HCT116 (cell line): ENCODE measurements around the gene PXDN. TPM values are rescaled to one million over a fixed set of nuclear protein-coding genes. Genes with fewer than 3 reads are reported as not detected.

Source experiments
- ATAC-seq: fragments of 200-7000 bp; cut with Tn5 transposase; 2 replicates; pipeline ENCODE4 v1.9.1; 2020; ENCODE audit warnings: mild to moderate bottlenecking, moderate library complexity
- BruUV-seq: library from RNA; stranded (reverse); fragments of 400-500 nt; replicated peaks from 2 replicates; lab custom pipeline; 2021; lab: Mats Ljungman, UMichigan
- CTCF ChIA-PET: fragments of 300-600 bp; sonication (Branson Sonifier 250); formaldehyde crosslinking; loops from one replicate; lab custom pipeline; 2021; ENCODE audit warnings: antibody characterized with exemption; lab: Charles Lee
- POLR2A ChIA-PET: fragments of 300-600, 350-600 bp; sonication (Branson Sonifier 250); formaldehyde crosslinking; loops from one replicate; lab custom pipeline; 2021; ENCODE audit warnings: antibody characterized with exemption; lab: Charles Lee
- RAD21 ChIA-PET, 2 experiments: fragments of 300-600 bp; sonication (Branson Sonifier 250); formaldehyde crosslinking; loops; one replicate each; lab custom pipeline; 2023; ENCODE audit warnings: low total read pairs in 2 of 2; ENCODE audit not compliant: uncharacterized antibody in 2 of 2, unreplicated experiment in 2 of 2, low non-redundant PET in 1 of 2; lab: Charles Lee
- DNase-seq: peaks from one replicate; pipeline ENCODE4 v3.0.0-alpha.2; 2010; ENCODE audit warnings: low read depth, low spot score
- H2AFZ ChIP-seq: fragments of 200-600 bp; shearing (Covaris generic), sonication (generic); 2 replicates; pipeline ENCODE4 v1.6.1; 2017; ENCODE audit warnings: low read depth, mixed run types, mixed read lengths, antibody characterized with exemption, low read length; ENCODE audit not compliant: poor library complexity, severe bottlenecking
- H3K27ac ChIP-seq: 2 replicates; pipeline ENCODE4 v1.5.1; 2012; ENCODE audit warnings: low read depth, low read length
- H3K27me3 ChIP-seq: fragments of 200-600 bp; sonication (generic); 2 replicates; pipeline ENCODE4 v1.6.1; 2016; ENCODE audit warnings: mixed run types, low read length, mixed read lengths; ENCODE audit not compliant: insufficient read depth
- H3K36me3 ChIP-seq, 2 experiments: fragments of 200-500 bp in 1 of 2; fragments of 200-600 bp in 1 of 2; sonication (Bioruptor generic) in 1 of 2; sonication (generic) in 1 of 2; 2 replicates each; pipeline versions ENCODE4 v1.5.1 to v1.6.1; 2014 to 2016; ENCODE audit warnings: low read length in 2 of 2, inconsistent platforms in 1 of 2, mixed read lengths in 1 of 2, mixed run types in 1 of 2; ENCODE audit not compliant: insufficient read depth in 2 of 2, control insufficient read depth in 1 of 2
- H3K4me1 ChIP-seq, 2 experiments: fragments of 200-600 bp in 1 of 2; sonication (generic) in 1 of 2; 2 replicates each; pipeline versions ENCODE4 v1.5.1 to v1.6.1; 2012 to 2017; ENCODE audit warnings: low read length in 2 of 2, inconsistent platforms in 1 of 2, mild to moderate bottlenecking in 1 of 2, mixed read lengths in 1 of 2, mixed run types in 1 of 2, moderate library complexity in 1 of 2; ENCODE audit not compliant: insufficient read depth in 2 of 2, control insufficient read depth in 1 of 2
- H3K4me2 ChIP-seq: fragments of 200-600 bp; sonication (generic); 2 replicates; pipeline ENCODE4 v1.6.1; 2017; ENCODE audit warnings: mixed run types, low read length, mixed read lengths
- H3K4me3 ChIP-seq, 2 experiments: fragments of 200-600 bp in 1 of 2; sonication (generic) in 1 of 2; replicated peaks in 1 of 2; 2 replicates each; pipeline ENCODE4 v1.5.1; 2011 to 2016; ENCODE audit warnings: low read length in 2 of 2, control low read depth in 1 of 2, low read depth in 1 of 2, mild to moderate bottlenecking in 1 of 2, mixed read lengths in 1 of 2, mixed run types in 1 of 2
- H3K79me2 ChIP-seq: fragments of 200-600 bp; sonication (generic); 2 replicates; pipeline ENCODE4 v1.6.1; 2017; ENCODE audit warnings: mild to moderate bottlenecking, mixed run types, low read length, moderate library complexity, mixed read lengths; ENCODE audit not compliant: insufficient read depth
- H3K9ac ChIP-seq: fragments of 200-600 bp; sonication (generic); 2 replicates; pipeline ENCODE4 v1.6.1; 2016; ENCODE audit warnings: low read length, mixed read lengths
- H3K9me2 ChIP-seq: fragments of 200-600 bp; sonication (generic), shearing (Covaris generic); 2 replicates; pipeline ENCODE4 v1.6.1; 2017; ENCODE audit warnings: mixed run types, mild to moderate bottlenecking, moderate library complexity; ENCODE audit not compliant: insufficient read depth
- H3K9me3 ChIP-seq, 2 experiments: fragments of 200-500 bp in 1 of 2; fragments of 200-600 bp in 1 of 2; sonication (Bioruptor generic) in 1 of 2; sonication (generic) in 1 of 2; 2 replicates each; pipeline ENCODE4 v1.6.1; 2014 to 2017; ENCODE audit warnings: low read length in 2 of 2, mixed read lengths in 2 of 2, inconsistent platforms in 1 of 2, low read depth in 1 of 2, mild to moderate bottlenecking in 1 of 2, mixed run types in 1 of 2, moderate library complexity in 1 of 2; ENCODE audit not compliant: control insufficient read depth in 1 of 2, insufficient read depth in 1 of 2
- H4K20me1 ChIP-seq: fragments of 200-600 bp; sonication (generic), shearing (Covaris generic); 2 replicates; pipeline ENCODE4 v1.6.1; 2017; ENCODE audit warnings: mixed run types, mild to moderate bottlenecking, moderate library complexity; ENCODE audit not compliant: insufficient read depth
- CEBPB ChIP-seq: IDR thresholded peaks from 2 replicates; pipeline ENCODE4 v1.6.1; 2012; ENCODE audit warnings: low read depth
- EGR1 ChIP-seq: IDR thresholded peaks from 2 replicates; pipeline ENCODE4 v1.6.1; 2012; ENCODE audit warnings: low read depth
- ELF1 ChIP-seq: IDR thresholded peaks from 2 replicates; pipeline ENCODE4 v1.6.1; 2012; ENCODE audit warnings: low read depth, borderline replicate concordance
- FOSL1 ChIP-seq: IDR thresholded peaks from 2 replicates; pipeline ENCODE4 v1.6.1; 2012; ENCODE audit warnings: low read depth
- JUND ChIP-seq: IDR thresholded peaks from 2 replicates; pipeline ENCODE4 v1.6.1; 2012
- POLR2A ChIP-seq: IDR thresholded peaks from 2 replicates; pipeline ENCODE4 v1.7.0; 2011; ENCODE audit warnings: borderline replicate concordance; ENCODE audit not compliant: insufficient read depth, insufficient read length; ENCODE audit errors: extremely low read depth
- POLR2AphosphoS5 ChIP-seq: IDR thresholded peaks from 2 replicates; pipeline ENCODE4 v1.6.1; 2011; ENCODE audit warnings: mild to moderate bottlenecking, low read depth, low read length, moderate library complexity
- RAD21 ChIP-seq: IDR thresholded peaks from 2 replicates; pipeline ENCODE4 v1.6.1; 2012; ENCODE audit warnings: low read depth, mild to moderate bottlenecking
- SIN3A ChIP-seq: IDR thresholded peaks from 2 replicates; pipeline ENCODE4 v1.6.1; 2012; ENCODE audit warnings: low read depth
- SP1 ChIP-seq: IDR thresholded peaks from 2 replicates; pipeline ENCODE4 v1.6.1; 2012; ENCODE audit warnings: low read depth
- SRF ChIP-seq: IDR thresholded peaks from 2 replicates; pipeline ENCODE4 v1.6.1; 2012; ENCODE audit warnings: low read depth
- TCF7L2 ChIP-seq: IDR thresholded peaks from 2 replicates; pipeline ENCODE4 v1.7.0; 2011; ENCODE audit warnings: borderline replicate concordance, inconsistent platforms; ENCODE audit not compliant: insufficient read depth, insufficient read length; ENCODE audit errors: extremely low read depth
- ZFX ChIP-seq: fragments of 450-650 bp; IDR thresholded peaks from 2 replicates; pipeline ENCODE4 v1.6.1; 2017
- ZNF274 ChIP-seq: fragments of 200-500 bp; sonication (Bioruptor generic); IDR thresholded peaks from 2 replicates; pipeline ENCODE4 v1.6.1; 2014; ENCODE audit warnings: mild to moderate bottlenecking, low read depth, low read length, inconsistent platforms
- intact Hi-C: fragments of 100-400 bp; cut with micrococcal nuclease; formaldehyde crosslinking; loops from 2 replicates; pipeline ENCODE4 v1.10.0; 2022
- total RNA-seq: library from RNA; stranded (reverse); gene quantifications from one replicate; pipeline ENCODE4 v1.2.1, GENCODE V29; 2021; ENCODE audit not compliant: unreplicated experiment
- TF ChIP-seq, protein P1 (sequence below), 3 experiments: fragments of 200-600 bp in 1 of 3; sonication (generic) in 1 of 3; IDR thresholded peaks in 2 of 3; conservative IDR thresholded peaks in 1 of 3; 2 replicates each; pipeline ENCODE4 v1.5.1; 2012 to 2017; ENCODE audit warnings: low read depth in 2 of 3, low read length in 2 of 3, antibody characterized with exemption in 1 of 3, borderline replicate concordance in 1 of 3, control low read depth in 1 of 3, mild to moderate bottlenecking in 1 of 3, mixed read lengths in 1 of 3, mixed run types in 1 of 3, moderate library complexity in 1 of 3; ENCODE audit not compliant: insufficient read depth in 1 of 3
- TF ChIP-seq, protein P2 (sequence below): IDR thresholded peaks from 2 replicates; pipeline ENCODE4 v1.6.1; 2011; ENCODE audit warnings: mild to moderate bottlenecking, low read length, moderate library complexity; ENCODE audit not compliant: insufficient replicate concordance; ENCODE audit errors: extremely low read depth
- TF ChIP-seq, protein P3 (sequence below): IDR thresholded peaks from 2 replicates; pipeline ENCODE4 v1.6.1; 2012; ENCODE audit warnings: low read depth
- TF ChIP-seq, protein P4 (sequence below): IDR thresholded peaks from 2 replicates; pipeline ENCODE4 v1.6.1; 2012

PXDN gene
- total RNA-seq, 1 experiment from 2014 or later: 10.7 TPM

DNA sequence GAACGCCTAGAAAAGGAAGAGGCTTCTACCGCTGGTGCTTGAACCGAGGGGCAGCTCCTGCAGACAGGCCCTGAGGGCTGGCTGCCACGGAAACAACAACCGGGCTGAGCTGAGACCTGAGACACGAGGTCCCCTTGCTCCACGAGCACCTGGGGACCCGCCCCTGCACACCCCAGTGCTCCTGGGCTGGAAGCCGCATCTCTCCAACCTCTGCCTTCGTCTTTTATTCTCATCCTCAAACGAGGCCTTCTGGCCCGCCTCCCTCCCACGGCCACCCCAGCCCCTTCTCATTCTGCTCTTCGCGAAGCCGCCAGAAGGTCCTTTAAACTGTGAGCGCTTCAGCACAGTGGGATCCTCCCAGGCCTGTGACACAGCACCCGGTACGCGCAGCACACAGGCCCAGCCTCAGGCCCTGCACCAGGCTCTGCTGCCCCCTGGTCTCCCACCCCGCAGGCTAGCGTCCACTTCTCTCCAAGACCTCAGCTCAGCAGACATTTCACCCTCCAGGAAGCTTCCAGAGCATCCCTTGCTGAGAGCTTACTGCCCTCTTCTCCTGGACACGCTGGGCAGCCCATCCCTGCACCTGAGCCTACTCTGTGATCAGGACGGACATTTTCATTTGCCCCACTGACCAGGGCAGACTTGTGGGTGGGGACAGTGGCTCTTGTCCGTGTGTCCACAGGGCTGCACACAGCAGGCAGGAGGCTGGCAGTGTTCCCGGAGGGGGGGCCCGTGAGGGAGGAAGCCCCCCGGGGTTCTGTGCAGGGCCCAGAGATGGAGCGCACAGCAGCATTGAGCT is 149.7 kb downstream of the PXDN start:
- Histone ChIP-seq H3K9me2 (no peaks in the 10 kb centered on the region), H3K27ac (no peak overlapping the region), H3K4me1 (peaks cover 11 to 19% of the 10 kb centered on the region in 2 experiments), H3K9me3 (peaks cover 0 to 4% of the 10 kb centered on the region in 2 experiments; a peak in 1 of 4 replicates), H3K79me2 (no peaks in the 10 kb centered on the region), H3K4me3 (no peak overlapping the region), H4K20me1 (no peaks in the 10 kb centered on the region)
- CTCF ChIA-PET: interaction anchor here (2.5 to 3.4 kb wide), 2 partner anchors 156 to 175 kb away, joined by 10 to 21 read pairs; no protein-coding TSS in a partner anchor
- BruUV-seq: no TSS peak
- POLR2A ChIA-PET: no interaction called here
- ATAC-seq: no peak; the same call in 1 of the 2 replicates
- TF ChIP-seq RAD21 (no peak), CEBPB (no peak), ZNF274 (no peak), EGR1 (no peak), FOSL1 (no peak), ELF1 (no peak), TCF7L2 (no peak), POLR2AphosphoS5 (no peak), SP1 (no peak), ZFX (no peak), JUND (no peak), POLR2A (no peak), SIN3A (no peak), SRF (no peak)
- TF ChIP-seq, protein P1, sequence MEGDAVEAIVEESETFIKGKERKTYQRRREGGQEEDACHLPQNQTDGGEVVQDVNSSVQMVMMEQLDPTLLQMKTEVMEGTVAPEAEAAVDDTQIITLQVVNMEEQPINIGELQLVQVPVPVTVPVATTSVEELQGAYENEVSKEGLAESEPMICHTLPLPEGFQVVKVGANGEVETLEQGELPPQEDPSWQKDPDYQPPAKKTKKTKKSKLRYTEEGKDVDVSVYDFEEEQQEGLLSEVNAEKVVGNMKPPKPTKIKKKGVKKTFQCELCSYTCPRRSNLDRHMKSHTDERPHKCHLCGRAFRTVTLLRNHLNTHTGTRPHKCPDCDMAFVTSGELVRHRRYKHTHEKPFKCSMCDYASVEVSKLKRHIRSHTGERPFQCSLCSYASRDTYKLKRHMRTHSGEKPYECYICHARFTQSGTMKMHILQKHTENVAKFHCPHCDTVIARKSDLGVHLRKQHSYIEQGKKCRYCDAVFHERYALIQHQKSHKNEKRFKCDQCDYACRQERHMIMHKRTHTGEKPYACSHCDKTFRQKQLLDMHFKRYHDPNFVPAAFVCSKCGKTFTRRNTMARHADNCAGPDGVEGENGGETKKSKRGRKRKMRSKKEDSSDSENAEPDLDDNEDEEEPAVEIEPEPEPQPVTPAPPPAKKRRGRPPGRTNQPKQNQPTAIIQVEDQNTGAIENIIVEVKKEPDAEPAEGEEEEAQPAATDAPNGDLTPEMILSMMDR (IDR thresholded peaks at IDR 0.05 in 2 of 3, conservative IDR thresholded peaks at IDR 0.05 in 1 of 3; ENCODE audit: borderline replicate concordance in 1 of 3, insufficient read depth in 1 of 3, low read depth in 2 of 3, low read length in 2 of 3): no peak
- TF ChIP-seq, protein P2, sequence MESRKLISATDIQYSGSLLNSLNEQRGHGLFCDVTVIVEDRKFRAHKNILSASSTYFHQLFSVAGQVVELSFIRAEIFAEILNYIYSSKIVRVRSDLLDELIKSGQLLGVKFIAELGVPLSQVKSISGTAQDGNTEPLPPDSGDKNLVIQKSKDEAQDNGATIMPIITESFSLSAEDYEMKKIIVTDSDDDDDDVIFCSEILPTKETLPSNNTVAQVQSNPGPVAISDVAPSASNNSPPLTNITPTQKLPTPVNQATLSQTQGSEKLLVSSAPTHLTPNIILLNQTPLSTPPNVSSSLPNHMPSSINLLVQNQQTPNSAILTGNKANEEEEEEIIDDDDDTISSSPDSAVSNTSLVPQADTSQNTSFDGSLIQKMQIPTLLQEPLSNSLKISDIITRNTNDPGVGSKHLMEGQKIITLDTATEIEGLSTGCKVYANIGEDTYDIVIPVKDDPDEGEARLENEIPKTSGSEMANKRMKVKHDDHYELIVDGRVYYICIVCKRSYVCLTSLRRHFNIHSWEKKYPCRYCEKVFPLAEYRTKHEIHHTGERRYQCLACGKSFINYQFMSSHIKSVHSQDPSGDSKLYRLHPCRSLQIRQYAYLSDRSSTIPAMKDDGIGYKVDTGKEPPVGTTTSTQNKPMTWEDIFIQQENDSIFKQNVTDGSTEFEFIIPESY: no peak
- TF ChIP-seq, protein P3, sequence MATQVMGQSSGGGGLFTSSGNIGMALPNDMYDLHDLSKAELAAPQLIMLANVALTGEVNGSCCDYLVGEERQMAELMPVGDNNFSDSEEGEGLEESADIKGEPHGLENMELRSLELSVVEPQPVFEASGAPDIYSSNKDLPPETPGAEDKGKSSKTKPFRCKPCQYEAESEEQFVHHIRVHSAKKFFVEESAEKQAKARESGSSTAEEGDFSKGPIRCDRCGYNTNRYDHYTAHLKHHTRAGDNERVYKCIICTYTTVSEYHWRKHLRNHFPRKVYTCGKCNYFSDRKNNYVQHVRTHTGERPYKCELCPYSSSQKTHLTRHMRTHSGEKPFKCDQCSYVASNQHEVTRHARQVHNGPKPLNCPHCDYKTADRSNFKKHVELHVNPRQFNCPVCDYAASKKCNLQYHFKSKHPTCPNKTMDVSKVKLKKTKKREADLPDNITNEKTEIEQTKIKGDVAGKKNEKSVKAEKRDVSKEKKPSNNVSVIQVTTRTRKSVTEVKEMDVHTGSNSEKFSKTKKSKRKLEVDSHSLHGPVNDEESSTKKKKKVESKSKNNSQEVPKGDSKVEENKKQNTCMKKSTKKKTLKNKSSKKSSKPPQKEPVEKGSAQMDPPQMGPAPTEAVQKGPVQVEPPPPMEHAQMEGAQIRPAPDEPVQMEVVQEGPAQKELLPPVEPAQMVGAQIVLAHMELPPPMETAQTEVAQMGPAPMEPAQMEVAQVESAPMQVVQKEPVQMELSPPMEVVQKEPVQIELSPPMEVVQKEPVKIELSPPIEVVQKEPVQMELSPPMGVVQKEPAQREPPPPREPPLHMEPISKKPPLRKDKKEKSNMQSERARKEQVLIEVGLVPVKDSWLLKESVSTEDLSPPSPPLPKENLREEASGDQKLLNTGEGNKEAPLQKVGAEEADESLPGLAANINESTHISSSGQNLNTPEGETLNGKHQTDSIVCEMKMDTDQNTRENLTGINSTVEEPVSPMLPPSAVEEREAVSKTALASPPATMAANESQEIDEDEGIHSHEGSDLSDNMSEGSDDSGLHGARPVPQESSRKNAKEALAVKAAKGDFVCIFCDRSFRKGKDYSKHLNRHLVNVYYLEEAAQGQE: no peak
- TF ChIP-seq, protein P4, sequence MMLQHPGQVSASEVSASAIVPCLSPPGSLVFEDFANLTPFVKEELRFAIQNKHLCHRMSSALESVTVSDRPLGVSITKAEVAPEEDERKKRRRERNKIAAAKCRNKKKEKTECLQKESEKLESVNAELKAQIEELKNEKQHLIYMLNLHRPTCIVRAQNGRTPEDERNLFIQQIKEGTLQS: no peak
- TF ChIP-seq, all 23 proteins: peak for 0
- H3K36me3 ChIP-seq: no peaks in the 10 kb centered on the region
- RAD21 ChIA-PET: interaction anchor here in 1 of 2 experiments (1.1 to 2.0 kb wide), 2 partner anchors 31 to 156 kb away, joined by 3 to 7 read pairs; no protein-coding TSS in a partner anchor
- peaks cover 43% of the 10 kb centered on the region for H3K27me3 ChIP-seq
- H3K4me2 ChIP-seq: peak overlapping the region; percentile 39
- H2AFZ ChIP-seq: no peak overlapping the region
- H3K9ac ChIP-seq: no peak overlapping the region
- DNase-seq: no peak
- intact Hi-C loops: loop anchor here (5.0 kb wide), 2 partner anchors 158 to 223 kb away; no protein-coding TSS in a partner anchor
